CD4-positive, CD25-positive, alpha-beta regulatory T cell (primary cell): ENCODE data around the gene NSMF. TPM values are rescaled to one million over a fixed set of nuclear protein-coding genes. Genes with fewer than 3 reads are reported as not detected.

Experiments
- ATAC-seq, 2 donors: fragments of 150-1000 bp; cut with Tn5 transposase; one replicate each; pipeline ENCODE4 v1.10.0; 2021; ENCODE audit warnings: low read depth in 2 of 2, moderate number of reproducible peaks in 2 of 2, moderate library complexity in 1 of 2
- DNase-seq, 3 donors: peaks; one replicate each; pipeline versions ENCODE4 v3.0.0 to v3.0.0-alpha.2; 2012 to 2022; ENCODE audit warnings: mixed read lengths in 1 of 3
- H3K27ac ChIP-seq: one replicate; pipeline ENCODE4 v1.7.0; 2013; ENCODE audit warnings: mild to moderate bottlenecking, low read length; ENCODE audit not compliant: insufficient read depth, poor library complexity, severe bottlenecking
- H3K27me3 ChIP-seq: one replicate; pipeline ENCODE4 v1.7.0; 2013; ENCODE audit warnings: low read length; ENCODE audit not compliant: control insufficient read depth, insufficient read depth
- H3K36me3 ChIP-seq: one replicate; pipeline ENCODE4 v1.7.0; 2013; ENCODE audit warnings: mild to moderate bottlenecking, low read length, moderate library complexity; ENCODE audit not compliant: control insufficient read depth, insufficient read depth
- H3K4me1 ChIP-seq: 2 replicates; pipeline ENCODE4 v1.7.0; 2013; ENCODE audit warnings: mild to moderate bottlenecking, low read length; ENCODE audit not compliant: insufficient read depth, control insufficient read depth, poor library complexity, severe bottlenecking
- H3K4me3 ChIP-seq: one replicate; pipeline ENCODE4 v1.7.0; 2013; ENCODE audit warnings: low read depth, mild to moderate bottlenecking, low read length, moderate library complexity
- H3K9me3 ChIP-seq, 2 experiments: 1 replicate in 1 of 2; 2 replicates in 1 of 2; pipeline ENCODE4 v1.7.0; 2013; ENCODE audit warnings: low read length in 2 of 2, mild to moderate bottlenecking in 1 of 2, moderate library complexity in 1 of 2; ENCODE audit not compliant: control insufficient read depth in 2 of 2
- H3K27ac Mint-ChIP-seq, 3 donors: one replicate each; pipeline ENCODE4 v1.8.0; 2020 to 2022; ENCODE audit warnings: mild to moderate bottlenecking in 3 of 3, mixed read lengths in 3 of 3, moderate library complexity in 2 of 3
- H3K27me3 Mint-ChIP-seq: one replicate; pipeline ENCODE4 v1.8.0; 2022; ENCODE audit warnings: mild to moderate bottlenecking, mixed read lengths
- H3K36me3 Mint-ChIP-seq: one replicate; pipeline ENCODE4 v1.8.0; 2020; ENCODE audit warnings: mixed read lengths
- H3K4me1 Mint-ChIP-seq, 4 donors: one replicate each; pipeline ENCODE4 v1.8.0; 2020 to 2022; ENCODE audit warnings: mixed read lengths in 4 of 4, mild to moderate bottlenecking in 1 of 4
- H3K4me3 Mint-ChIP-seq, 4 donors: one replicate each; pipeline ENCODE4 v1.8.0; 2020 to 2022; ENCODE audit warnings: mild to moderate bottlenecking in 4 of 4, mixed read lengths in 4 of 4, moderate library complexity in 3 of 4
- H3K9me3 Mint-ChIP-seq, 7 donors: one replicate each; pipeline ENCODE4 v1.8.0; 2020 to 2022; ENCODE audit warnings: mixed read lengths in 7 of 7, mild to moderate bottlenecking in 3 of 7, moderate library complexity in 2 of 7
- polyA plus RNA-seq, 4 donors: library from polyadenylated mRNA; unstranded; fragments of 300-500 nt; fragmentation: Illumina TruSeq; gene quantifications; one replicate each; pipeline ENCODE4 v1.2.3, GENCODE V29; 2021
- total RNA-seq: library from RNA; stranded (reverse); gene quantifications from one replicate; pipeline ENCODE4 v1.2.3, GENCODE V29; 2022

Gene NSMF
- total and polyA plus RNA-seq, 5 donors from 2014 or later, result 9.3 to 109 (median 13.8) TPM

DNA sequence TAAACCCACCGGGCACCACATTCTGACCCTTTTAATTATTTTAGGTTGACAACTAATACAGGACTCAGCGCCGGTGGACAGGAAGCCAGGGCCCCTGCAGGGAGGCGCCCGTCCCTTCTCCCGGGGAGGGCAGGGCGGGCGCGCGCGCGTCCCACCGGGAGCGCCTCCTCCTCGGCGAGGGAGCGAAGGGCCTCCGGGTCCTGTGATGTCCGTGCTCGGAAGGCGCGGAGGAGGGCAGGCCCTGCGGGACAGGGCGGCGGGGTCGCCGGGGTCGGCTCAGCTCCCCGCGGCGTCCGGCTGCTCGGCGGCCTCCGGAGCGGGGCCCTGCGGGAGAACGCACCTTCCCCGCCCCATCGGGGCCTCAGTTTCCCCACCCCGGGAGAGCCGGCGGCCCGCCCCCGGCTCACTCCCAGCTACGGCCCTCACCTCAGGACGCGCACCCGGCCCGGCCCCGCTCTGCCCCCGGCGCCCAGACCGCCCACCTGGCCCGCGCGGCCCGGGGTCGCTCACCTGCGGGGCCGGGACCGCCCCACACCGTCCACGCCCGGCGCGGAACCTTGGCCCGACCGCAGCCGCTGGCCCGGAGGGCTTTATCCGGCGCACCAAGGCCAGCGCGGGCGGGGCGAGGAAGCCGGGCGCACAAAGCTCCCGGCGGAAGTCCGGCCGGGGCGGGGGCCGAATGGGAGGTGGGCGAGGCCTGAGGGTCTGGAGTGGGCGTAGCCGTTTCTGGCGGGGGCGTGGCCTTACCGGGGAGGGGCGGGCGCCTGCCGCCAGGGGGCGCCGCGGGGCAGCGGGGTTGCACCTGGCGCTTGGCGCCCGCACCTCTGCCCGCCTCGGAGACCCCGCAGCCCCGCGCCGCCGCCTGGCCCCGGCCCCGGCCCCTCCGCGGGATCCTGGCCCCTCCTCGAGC is 36.3 kb downstream of the NSMF start, which contains the start of the genes EXD3 and NOXA1:
Gene EXD3, minus strand, starts transcription at position 559 of the 910 bp plus-strand sequence. CDS start 27,805 bp downstream, outside the sequence.
Gene NOXA1, plus strand, starts transcription at position 790 of the 910 bp plus-strand sequence. CDS start 137 bp downstream, outside the sequence.
- Mint-ChIP-seq H3K4me1 (peaks cover 0 to 21% (median 12%) of the 10 kb centered on the region in 4 donors), H3K27ac (peak within 1 kb of the TSS; percentile 65 to 85 (median 78)), H3K36me3 (no peaks in the 10 kb centered on the region), H3K9me3 (no peaks in the 10 kb centered on the region), H3K27me3 (peaks cover 4% of the 10 kb centered on the region), H3K4me3 (peak within 1 kb of the TSS; percentile 78 to 90 (median 88))
- Histone ChIP-seq H3K4me3 (peak within 1 kb of the TSS; percentile 66), H3K27ac (peak within 1 kb of the TSS; percentile 33), H3K9me3 (no peaks in the 10 kb centered on the region), H3K36me3 (no peaks in the 10 kb centered on the region), H3K4me1 (peaks cover 18% of the 10 kb centered on the region), H3K27me3 (no peaks in the 10 kb centered on the region)
- ATAC-seq (peak; percentile 89 to 94), DNase-seq (peak; percentile 90 to 94 (median 91))

DNA sequence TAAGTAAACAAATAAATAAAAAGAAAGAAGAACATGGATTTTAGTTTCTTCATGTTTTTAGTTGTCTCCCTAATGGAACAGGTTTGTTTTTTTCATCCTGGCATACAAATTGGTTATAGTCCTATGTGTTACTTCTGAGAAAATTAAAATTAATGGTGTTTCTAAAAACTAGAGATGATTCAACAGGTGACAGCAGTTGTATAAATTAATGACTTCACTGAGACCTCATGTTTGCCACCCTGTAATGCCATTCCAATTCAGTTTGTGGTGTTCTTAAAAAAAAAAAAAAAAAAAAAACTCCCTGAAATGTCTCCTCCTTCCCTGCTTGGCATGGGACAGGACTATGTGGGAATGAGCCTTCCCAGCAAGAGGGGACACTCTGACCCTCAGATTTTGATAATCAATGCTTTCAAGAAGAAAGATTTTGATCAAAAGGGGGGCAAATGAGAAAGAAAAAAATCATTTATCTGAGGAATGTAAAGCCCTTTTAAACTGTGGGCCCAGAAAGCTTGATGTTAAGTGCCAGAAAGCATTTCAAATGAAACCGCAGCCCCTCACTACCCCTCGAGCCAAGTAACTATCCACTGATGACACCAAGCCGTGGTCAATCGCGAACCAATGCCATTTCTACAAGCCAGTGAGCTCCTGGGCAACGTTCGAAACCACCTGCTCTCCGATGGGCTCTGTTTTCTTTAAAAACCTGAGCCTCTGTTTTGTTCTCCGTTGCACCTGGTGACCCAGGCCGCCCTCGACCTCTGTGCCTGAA is 37.1 kb downstream of the NSMF start:
- DNase-seq, result no peak

DNA sequence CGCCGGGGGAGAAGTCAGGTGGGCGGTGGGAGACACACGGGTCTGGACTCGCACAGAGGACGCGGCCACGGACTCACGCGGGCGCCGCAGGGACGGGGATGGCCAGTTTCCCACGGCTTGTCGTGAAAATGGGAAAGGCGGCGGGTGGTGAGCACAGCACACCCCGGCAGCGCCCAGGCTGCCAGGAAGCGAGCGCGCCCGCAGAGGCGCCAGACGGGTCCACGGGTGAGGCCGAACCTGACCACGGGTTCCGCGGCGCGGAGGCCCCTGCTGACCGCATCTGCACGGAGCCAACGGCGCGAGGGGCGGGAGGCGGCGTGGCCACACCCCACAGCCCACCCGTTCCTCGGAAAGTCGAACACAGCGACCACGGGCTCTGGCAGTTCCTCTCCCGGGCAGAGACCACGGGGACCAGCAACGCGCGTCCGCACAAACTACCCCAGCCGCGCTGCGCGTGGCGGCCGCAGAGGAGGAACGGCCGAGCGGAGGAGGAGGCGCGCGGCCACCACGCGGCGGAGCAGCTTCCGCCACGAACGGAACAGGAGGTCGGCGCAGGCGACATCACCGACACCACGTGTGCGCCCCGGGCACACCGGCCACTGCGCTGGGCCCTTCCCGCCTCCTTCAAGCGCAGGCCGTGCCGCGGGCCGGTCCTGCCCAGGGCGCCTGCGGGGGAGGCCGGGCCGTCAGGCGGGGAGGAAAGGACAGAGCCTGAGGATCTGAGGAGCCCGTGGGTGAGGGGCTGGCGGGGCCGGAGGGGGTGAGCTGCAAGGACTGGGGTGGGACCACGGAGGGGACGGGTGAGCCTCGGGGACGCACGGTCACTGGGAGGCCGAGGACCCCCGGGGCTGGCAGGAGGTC is 41.7 kb downstream of the NSMF start:
- Histone ChIP-seq H3K4me3 (no peak overlapping the region), H3K27me3 (no peaks in the 10 kb centered on the region), H3K27ac (no peak overlapping the region), H3K4me1 (peaks cover 6% of the 10 kb centered on the region), H3K36me3 (no peaks in the 10 kb centered on the region), H3K9me3 (no peaks in the 10 kb centered on the region)
- Mint-ChIP-seq H3K27ac (no peak overlapping the region), H3K9me3 (no peaks in the 10 kb centered on the region), H3K36me3 (no peaks in the 10 kb centered on the region), H3K27me3 (no peaks in the 10 kb centered on the region), H3K4me1 (peaks cover 0 to 27% (median 11%) of the 10 kb centered on the region in 4 donors), H3K4me3 (peak overlapping the region in 3 of 4 donors; percentile 50 to 77 (median 76))
- DNase-seq (no peak), ATAC-seq (no peak)

More for the DNA sequence above, 37.1 kb downstream of the NSMF start:
- Histone ChIP-seq H3K27ac (no peak overlapping the region), H3K27me3 (no peaks in the 10 kb centered on the region), H3K36me3 (no peaks in the 10 kb centered on the region), H3K9me3 (no peaks in the 10 kb centered on the region), H3K4me3 (peak overlapping the region; percentile 66), H3K4me1 (peaks cover 18% of the 10 kb centered on the region)
- no peaks in the 10 kb centered on the region for H3K9me3 Mint-ChIP-seq
- peak overlapping the region; percentile 77 to 90 (median 88) for H3K4me3 Mint-ChIP-seq
- peaks cover 0 to 21% (median 12%) of the 10 kb centered on the region in 4 donors for H3K4me1 Mint-ChIP-seq
- ATAC-seq, result no peak
- peaks cover 4% of the 10 kb centered on the region for H3K27me3 Mint-ChIP-seq
- H3K36me3 Mint-ChIP-seq, result no peaks in the 10 kb centered on the region
- H3K27ac Mint-ChIP-seq, result peak overlapping the region; percentile 65 to 85 (median 78)

DNA sequence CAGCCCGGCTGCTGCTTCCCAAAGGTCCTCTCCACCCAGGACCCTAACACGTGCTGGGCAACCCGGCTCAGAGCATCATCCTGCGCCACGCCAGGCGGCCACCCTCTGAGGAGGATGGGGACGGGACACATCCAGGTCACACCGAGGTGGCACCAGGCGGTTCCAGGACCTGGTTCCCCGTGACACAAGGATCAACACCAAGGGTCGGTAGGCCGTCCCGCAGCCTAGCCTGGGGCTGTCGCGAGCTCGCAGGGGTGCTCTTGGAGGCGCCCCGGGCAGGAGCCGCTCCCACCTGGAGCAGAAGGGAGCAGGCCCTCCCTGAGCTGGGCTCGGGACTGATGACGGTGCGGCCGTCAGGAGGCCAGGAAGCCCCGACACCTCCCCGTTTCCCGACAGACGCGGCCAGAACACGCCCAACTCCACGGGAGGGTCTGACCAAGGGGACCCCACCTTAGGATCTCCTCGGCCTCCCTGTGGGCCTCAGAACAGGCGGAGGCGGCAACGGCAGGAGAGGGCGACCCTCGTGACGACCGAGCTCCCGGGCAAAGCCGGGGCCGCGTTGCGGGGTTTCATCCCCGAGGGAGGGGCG is 42.5 kb downstream of the NSMF start:
- no peak for ATAC-seq
- Mint-ChIP-seq H3K27ac (no peak overlapping the region), H3K4me1 (peaks cover 0 to 19% (median 6%) of the 10 kb centered on the region in 4 donors), H3K36me3 (no peaks in the 10 kb centered on the region), H3K4me3 (no peak overlapping the region), H3K9me3 (no peaks in the 10 kb centered on the region), H3K27me3 (no peaks in the 10 kb centered on the region)
- no peaks in the 10 kb centered on the region for H3K27me3 ChIP-seq
- DNase-seq, result no peak
- H3K36me3 ChIP-seq, result no peaks in the 10 kb centered on the region
- H3K9me3 ChIP-seq, result no peaks in the 10 kb centered on the region
- H3K4me3 ChIP-seq, result no peak overlapping the region
- peaks cover 4% of the 10 kb centered on the region for H3K4me1 ChIP-seq
- no peak overlapping the region for H3K27ac ChIP-seq

GRCh38 chr9:137416006-137416562 is 43.0 kb downstream of the NSMF start:
- Mint-ChIP-seq H3K36me3 (no peaks in the 10 kb centered on the region), H3K27ac (no peak overlapping the region), H3K4me1 (peaks cover 0 to 19% (median 5%) of the 10 kb centered on the region in 4 donors), H3K4me3 (peak overlapping the region in 2 of 4 donors; percentile 8 to 43), H3K27me3 (no peaks in the 10 kb centered on the region), H3K9me3 (no peaks in the 10 kb centered on the region)
- H3K27me3 ChIP-seq, result no peaks in the 10 kb centered on the region
- no peaks in the 10 kb centered on the region for H3K36me3 ChIP-seq
- DNase-seq (no peak), ATAC-seq (no peak)
- H3K4me1 ChIP-seq, result peaks cover 9% of the 10 kb centered on the region
- H3K4me3 ChIP-seq, result no peak overlapping the region
- no peak overlapping the region for H3K27ac ChIP-seq
- H3K9me3 ChIP-seq, result no peaks in the 10 kb centered on the region

DNA sequence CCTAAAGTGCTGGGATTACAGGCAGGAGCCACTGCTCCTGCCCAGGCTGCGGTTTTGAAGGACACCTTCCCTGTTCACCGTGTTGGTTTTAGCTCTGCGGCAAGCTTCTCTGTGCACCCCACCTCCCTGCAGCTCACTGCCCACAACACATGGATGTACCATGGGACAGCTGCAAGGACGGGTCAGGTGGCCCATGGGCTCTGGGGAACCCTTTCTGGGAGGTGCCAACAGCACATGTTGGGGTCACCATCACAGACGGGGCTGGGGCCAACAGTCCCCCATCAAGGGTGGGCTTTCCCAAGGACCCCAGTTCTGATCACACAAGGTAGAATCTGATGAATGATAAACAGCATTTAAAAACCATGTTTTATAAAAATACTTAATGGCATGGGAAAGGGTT is 43.7 kb downstream of the NSMF start:
- H3K4me3 Mint-ChIP-seq, result no peak overlapping the region

More for the DNA sequence above, 43.7 kb downstream of the NSMF start:
- Histone ChIP-seq H3K4me3 (no peak overlapping the region), H3K27me3 (no peaks in the 10 kb centered on the region), H3K4me1 (peaks cover 15% of the 10 kb centered on the region), H3K9me3 (no peaks in the 10 kb centered on the region), H3K27ac (no peak overlapping the region), H3K36me3 (no peaks in the 10 kb centered on the region)
- Mint-ChIP-seq H3K27me3 (no peaks in the 10 kb centered on the region), H3K36me3 (no peaks in the 10 kb centered on the region), H3K4me1 (peaks cover 0 to 19% (median 5%) of the 10 kb centered on the region in 4 donors), H3K27ac (no peak overlapping the region), H3K9me3 (no peaks in the 10 kb centered on the region)
- ATAC-seq (no peak), DNase-seq (no peak)
